HepG2 (cell line): ENCODE data around the gene PSMD12. TPM values are rescaled to one million over a fixed set of nuclear protein-coding genes. Genes with fewer than 3 reads are reported as not detected.

Source experiments
- ATAC-seq: fragments of 200-7000 bp; cut with Tn5 transposase; 3 replicates; pipeline ENCODE4 v1.9.1; 2020; ENCODE audit warnings: mild to moderate bottlenecking, moderate library complexity
- BruUV-seq: library from RNA; stranded (reverse); fragments of 400-500 nt; replicated peaks from 2 replicates; lab custom pipeline; 2021; lab: Mats Ljungman, UMichigan
- CTCF ChIA-PET: fragments of 300-600 bp; formaldehyde crosslinking; extraction: SDS; loops from one replicate; lab custom pipeline; 2021; ENCODE audit warnings: low total read pairs, inconsistent platforms, low intra/inter-chr PET ratio; lab: Yijun Ruan, JAX
- POLR2A ChIA-PET: fragments of 350-600 bp; sonication (Branson Sonifier 250); formaldehyde crosslinking; loops from one replicate; lab custom pipeline; 2020; ENCODE audit warnings: antibody characterized with exemption, inconsistent platforms; lab: Yijun Ruan, JAX
- DNase-seq: peaks from one replicate; pipeline ENCODE4 v3.0.0-alpha.2; 2015; ENCODE audit warnings: low spot score
- FAIRE-seq: peaks from 3 replicates; lab custom pipeline; 2011; peaks lifted over from hg19 to GRCh38; lab: Jason Lieb, UNC
- H2AFZ ChIP-seq: one replicate; pipeline ENCODE4 v1.6.1; 2011; ENCODE audit warnings: low read length, inconsistent platforms
- H3K27ac ChIP-seq: fragments of 300-600 bp; 3 replicates; pipeline ENCODE4 v1.8.0; 2011; ENCODE audit warnings: mixed run types, mild to moderate bottlenecking, mixed read lengths, low read length, inconsistent platforms; ENCODE audit not compliant: insufficient read depth; ENCODE audit errors: extremely low read length
- H3K27me3 ChIP-seq, 2 experiments: fragments of 200-600 bp in 1 of 2; 2 replicates in 1 of 2; 3 replicates in 1 of 2; pipeline versions ENCODE4 v1.6.0 to v1.8.0; 2011; ENCODE audit warnings: low read length in 2 of 2, mild to moderate bottlenecking in 2 of 2, moderate library complexity in 2 of 2, inconsistent platforms in 1 of 2; ENCODE audit not compliant: insufficient read depth in 2 of 2, control insufficient read depth in 1 of 2
- H3K36me3 ChIP-seq, 2 experiments: fragments of 200-600 bp in 1 of 2; replicated peaks in 1 of 2; 2 replicates in 1 of 2; 3 replicates in 1 of 2; pipeline versions ENCODE4 v1.5.1 to v1.8.0; 2011; ENCODE audit warnings: low read length in 2 of 2, inconsistent platforms in 1 of 2; ENCODE audit not compliant: insufficient read depth in 2 of 2, control insufficient read depth in 1 of 2
- H3K4me1 ChIP-seq: 2 replicates; pipeline ENCODE4 v1.5.1; 2012; ENCODE audit warnings: low read length, inconsistent platforms; ENCODE audit not compliant: insufficient read depth
- H3K4me2 ChIP-seq: 2 replicates; pipeline ENCODE4 v1.6.0; 2011; ENCODE audit warnings: low read depth, low read length, inconsistent platforms
- H3K4me3 ChIP-seq, 3 experiments: fragments of 200-600 bp in 1 of 3; sonication (generic), shearing (Covaris generic) in 1 of 3; replicated peaks in 1 of 3; 2 replicates each; pipeline ENCODE4 v1.5.1; 2011 to 2016; ENCODE audit warnings: low read length in 3 of 3, inconsistent platforms in 2 of 3, low read depth in 2 of 3, mild to moderate bottlenecking in 2 of 3, control low read depth in 1 of 3, mixed read lengths in 1 of 3; ENCODE audit not compliant: insufficient read depth in 1 of 3
- H3K79me2 ChIP-seq: one replicate; pipeline ENCODE4 v1.6.1; 2011; ENCODE audit warnings: low read length, inconsistent platforms; ENCODE audit not compliant: insufficient read depth
- H3K9ac ChIP-seq: 2 replicates; pipeline ENCODE4 v1.6.0; 2011; ENCODE audit warnings: mild to moderate bottlenecking, low read depth, low read length, inconsistent platforms; ENCODE audit not compliant: insufficient read depth
- H3K9me3 ChIP-seq: 2 replicates; pipeline ENCODE4 v1.5.1; 2012; ENCODE audit warnings: mild to moderate bottlenecking, low read length
- H4K20me1 ChIP-seq: 2 replicates; pipeline ENCODE4 v1.6.0; 2011; ENCODE audit warnings: inconsistent platforms, mild to moderate bottlenecking, low read length, moderate library complexity; ENCODE audit not compliant: insufficient read depth
- CCAR2 ChIP-seq: fragments of 200-400 bp; formaldehyde crosslinking; optimal IDR thresholded peaks from 2 replicates; pipeline ENCODE3; 2018; ENCODE audit warnings: low read depth, mild to moderate bottlenecking, low read length, moderate library complexity
- ELK4 ChIP-seq: sonication (generic); formaldehyde crosslinking; IDR thresholded peaks from 2 replicates; pipeline ENCODE4 v1.9.0; 2021; ENCODE audit warnings: missing genetic modification reagents, borderline replicate concordance
- NONO ChIP-seq, 2 experiments: fragments of 450-650 bp in 1 of 2; sonication (generic) in 1 of 2; formaldehyde crosslinking in 1 of 2; IDR thresholded peaks in 1 of 2; conservative IDR thresholded peaks in 1 of 2; 2 replicates each; pipeline versions ENCODE4 v1.6.1 to v1.8.0; 2017 to 2022; ENCODE audit warnings: mild to moderate bottlenecking in 1 of 2, missing genetic modification reagents in 1 of 2, moderate library complexity in 1 of 2
- RBFOX2 ChIP-seq: fragments of 200-400 bp; formaldehyde crosslinking; IDR thresholded peaks from 2 replicates; pipeline ENCODE4 v1.6.1; 2017; ENCODE audit warnings: low read depth, mild to moderate bottlenecking, low read length
- RNF2 ChIP-seq: fragments of 450-650 bp; conservative IDR thresholded peaks from 2 replicates; pipeline ENCODE4 v1.6.1; 2016; ENCODE audit warnings: low read depth
- ZNF350 ChIP-seq: sonication (generic); formaldehyde crosslinking; IDR thresholded peaks from 2 replicates; pipeline ENCODE4 v1.4.0; 2020; ENCODE audit warnings: mild to moderate bottlenecking, low read depth, missing genetic modification reagents, borderline replicate concordance
- WGBS: methylation state at CpG from one replicate; pipeline ENCODE4 v1.1.6; 2017; ENCODE audit warnings: low lambda C conversion rate; 5-methylcytosine and 5-hydroxymethylcytosine counted together
- in situ Hi-C: cut with HindIII; loops from 2 replicates; pipeline ENCODE4 v1.10.0; 2017; ENCODE audit warnings: low pct_unique_long_range_greater_than_20kb; ENCODE audit not compliant: extremely low pct_ligation_motif_present
- intact Hi-C: fragments of 100-400 bp; cut with micrococcal nuclease; formaldehyde crosslinking; loops from one replicate; pipeline ENCODE4 v1.10.0; 2022; ENCODE audit not compliant: unreplicated experiment
- polyA plus RNA-seq, 8 experiments: library from polyadenylated mRNA; depleted of rRNA in 3 of 8; stranded (reverse) in 7 of 8; unstranded in 1 of 8; fragments of >200 nt; fragmentation: Illumina TruSeq in 4 of 8; extraction: Trizol in 4 of 8; gene quantifications; 2 replicates each; pipeline versions ENCODE4 v1.2.1 to v1.2.3, GENCODE V29; 2011 to 2016; ENCODE audit warnings: low read depth in 4 of 8, missing spikeins in 1 of 8, mixed read lengths in 1 of 8; ENCODE audit not compliant: insufficient read depth in 1 of 8
- total RNA-seq, 5 experiments: library from RNA; depleted of rRNA; stranded (reverse); fragments of >200 nt; fragmentation: Illumina TruSeq; extraction: Trizol; gene quantifications; 2 replicates each; pipeline ENCODE4 v1.2.3, GENCODE V29; 2016; ENCODE audit warnings: low read depth in 1 of 5

PSMD12 gene
- total and polyA plus RNA-seq, 2 of the 13 experiments (the other 11 are each of a cell fraction or from before 2014, with no cell fraction given): 27.4 to 71.7 TPM

- TF ChIP-seq NONO (IDR thresholded peaks at IDR 0.05): no peak
- no peak for TF ChIP-seq NONO (CRISPR knock-in tag; conservative IDR thresholded peaks at IDR 0.05)
- no peak for TF ChIP-seq ELK4 (CRISPR knock-in tag)
- TF ChIP-seq CCAR2: no peak
- no peak for TF ChIP-seq RNF2
Observed at GRCh38 chr17:67297454-67297960, 68.9 kb downstream of the PSMD12 start (continued).

DNA sequence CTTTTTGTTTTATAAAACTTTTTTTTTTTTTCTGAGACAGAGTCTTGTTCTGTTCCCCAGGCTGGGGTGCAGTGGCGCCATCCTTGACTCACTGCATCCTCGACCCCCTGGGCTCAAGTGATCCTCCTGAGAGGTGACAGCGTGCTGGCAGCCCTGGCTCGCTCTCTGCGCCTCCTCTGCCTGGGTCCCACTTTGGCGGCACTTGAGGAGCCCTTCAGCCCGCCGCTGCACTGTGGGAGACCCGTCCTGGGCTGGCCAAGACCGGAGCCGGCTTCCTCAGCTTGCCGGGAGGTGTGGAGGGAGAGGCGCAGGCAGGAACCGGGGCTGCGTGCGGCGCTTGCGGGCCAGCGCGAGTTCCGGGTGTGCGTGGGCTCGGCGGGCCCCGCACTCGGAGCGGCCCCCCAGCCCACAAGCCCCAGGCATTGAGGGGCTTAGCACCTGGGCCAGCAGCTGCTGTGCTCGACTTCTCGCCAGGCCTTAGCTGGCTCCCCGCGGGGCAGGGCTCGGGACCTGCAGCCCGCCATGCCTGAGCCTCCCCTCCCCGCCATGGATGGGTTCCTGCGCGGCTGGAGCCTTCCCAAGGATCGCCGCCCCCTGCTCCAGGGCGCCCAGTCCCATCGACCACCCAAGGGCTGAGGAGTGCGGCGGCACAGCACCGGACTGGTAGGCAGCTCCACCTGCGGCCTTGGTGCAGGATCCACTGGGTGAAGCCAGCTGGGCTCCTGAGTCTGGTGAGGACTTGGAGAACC lies 71.8 kb downstream of the PSMD12 start:
- Histone ChIP-seq H3K9ac (no peak overlapping the region), H3K4me1 (peaks cover 12% of the 10 kb centered on the region), H3K4me3 (no peak overlapping the region), H3K79me2 (no peaks in the 10 kb centered on the region), H4K20me1 (no peaks in the 10 kb centered on the region), H3K9me3 (no peaks in the 10 kb centered on the region), H3K4me2 (no peak overlapping the region), H2AFZ (no peak overlapping the region), H3K36me3 (no peaks in the 10 kb centered on the region), H3K27me3 (no peaks in the 10 kb centered on the region; a peak in 1 of 5 replicates), H3K27ac (no peak overlapping the region)
- in situ Hi-C loops (no loop called here), intact Hi-C loops (loop anchor here (5.0 kb wide), 1 partner anchor 1098 kb away; no protein-coding TSS in a partner anchor)
- 0 out of 2 replicates have a peak, but pooled peaks have one; percentile 0 for TF ChIP-seq ZNF350 (CRISPR knock-in tag)
- TF ChIP-seq RBFOX2: no peak
- FAIRE-seq: no peak
- 90% methylated on average over 17 of the region's 44 CpGs for WGBS
- BruUV-seq: no TSS peak
- no peak for DNase-seq
- ATAC-seq: no peak
- CTCF ChIA-PET: interaction anchor here (1.9 to 2.4 kb wide), 2 partner anchors 18 to 74 kb away, joined by 5 to 8 read pairs; no protein-coding TSS in a partner anchor
- POLR2A ChIA-PET: no interaction called here
